HG03575 (cell line): ENCODE data around the gene UBAP2L.
"Not testable (repeated sequence)": the region's sequence is repeated elsewhere in the genome, so short reads cannot be mapped to it uniquely, and the experiment has no call there.

Source experiments
- ATAC-seq: cut with Tn5 transposase; IDR thresholded peaks from one replicate; pipeline ENCODE4 v1.9.1; 2021; ENCODE audit not compliant: unreplicated experiment, insufficient number of reproducible peaks, low FRiP score; ENCODE audit errors: extremely low read depth

Gene UBAP2L

DNA sequence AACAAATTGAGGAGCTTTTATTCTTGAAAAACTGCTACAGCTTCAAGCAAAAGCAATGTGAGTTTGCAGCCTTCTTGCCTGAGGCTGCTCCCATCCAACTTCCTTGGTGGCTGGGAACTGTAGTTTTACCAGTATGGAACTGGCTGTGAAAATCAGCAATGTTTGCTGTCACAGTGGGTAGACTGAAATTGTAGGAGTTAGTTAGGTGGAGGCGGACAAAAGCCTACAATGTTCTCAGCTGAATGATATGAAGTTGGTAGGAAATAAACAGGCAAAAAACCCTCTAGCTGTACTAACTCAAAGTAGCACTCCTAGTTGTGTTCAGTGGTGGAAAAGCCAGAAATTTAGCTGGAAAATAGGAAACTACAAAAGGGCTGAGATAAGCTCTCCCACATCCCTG, 70.2 kb downstream of the UBAP2L start:
- no peak for ATAC-seq

DNA sequence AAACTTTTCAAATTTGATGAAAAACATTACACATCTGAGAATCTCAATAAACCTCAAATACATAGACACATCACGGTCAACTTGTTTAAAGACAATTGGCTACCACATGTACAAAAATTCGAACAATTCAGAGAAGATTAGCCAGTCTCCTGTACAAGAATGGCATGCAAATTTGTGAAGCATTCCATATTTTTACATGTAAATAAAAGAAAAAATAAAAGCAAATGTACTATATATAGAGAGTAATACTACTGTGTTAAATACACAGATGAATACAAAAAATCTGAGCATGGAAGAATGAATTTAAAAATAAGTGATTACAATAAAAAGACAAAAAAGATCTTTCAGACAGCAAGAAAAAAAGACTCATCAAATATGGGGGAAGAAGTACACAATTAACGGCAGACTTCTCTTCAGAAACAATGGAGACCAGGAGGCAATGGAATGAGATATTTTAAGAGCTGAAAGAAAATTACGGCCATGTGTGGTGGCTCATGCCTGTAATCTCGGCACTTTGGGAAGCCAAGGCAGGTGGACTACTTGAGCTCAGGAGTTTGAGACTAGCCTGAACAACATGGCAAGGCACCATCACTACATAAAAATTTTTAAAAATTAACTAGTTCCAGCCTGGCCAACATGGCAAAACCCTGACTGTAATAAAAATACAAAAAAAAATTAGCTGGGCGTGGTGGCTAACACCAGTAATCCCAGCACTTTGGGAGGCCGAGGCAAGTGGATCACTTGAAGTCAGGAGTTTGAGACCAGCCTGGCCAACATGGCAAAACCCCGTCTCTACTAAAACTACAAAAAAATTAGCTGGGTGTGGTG, 74.9 kb downstream of the UBAP2L start:
- ATAC-seq = no peak

DNA sequence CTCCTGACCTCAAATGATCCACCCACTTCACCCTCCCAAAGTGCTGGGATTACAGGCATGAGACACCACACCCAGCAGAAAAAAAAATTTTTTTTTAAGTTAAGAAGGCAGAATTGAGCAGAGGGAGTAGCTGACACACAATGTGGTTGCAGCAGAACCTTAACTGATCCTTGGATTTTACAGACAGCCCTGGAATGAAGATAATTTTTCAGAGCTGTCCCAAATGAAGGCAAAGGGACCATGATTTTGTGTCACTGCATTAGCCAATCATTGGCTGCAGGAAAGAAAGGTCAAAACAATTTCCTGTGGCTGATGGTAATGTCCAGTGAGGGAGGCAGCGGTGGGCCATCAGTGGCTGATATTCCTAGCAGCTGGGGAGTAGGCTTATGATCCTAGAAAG, 80.8 kb downstream of the UBAP2L start:
- ATAC-seq = no peak

DNA sequence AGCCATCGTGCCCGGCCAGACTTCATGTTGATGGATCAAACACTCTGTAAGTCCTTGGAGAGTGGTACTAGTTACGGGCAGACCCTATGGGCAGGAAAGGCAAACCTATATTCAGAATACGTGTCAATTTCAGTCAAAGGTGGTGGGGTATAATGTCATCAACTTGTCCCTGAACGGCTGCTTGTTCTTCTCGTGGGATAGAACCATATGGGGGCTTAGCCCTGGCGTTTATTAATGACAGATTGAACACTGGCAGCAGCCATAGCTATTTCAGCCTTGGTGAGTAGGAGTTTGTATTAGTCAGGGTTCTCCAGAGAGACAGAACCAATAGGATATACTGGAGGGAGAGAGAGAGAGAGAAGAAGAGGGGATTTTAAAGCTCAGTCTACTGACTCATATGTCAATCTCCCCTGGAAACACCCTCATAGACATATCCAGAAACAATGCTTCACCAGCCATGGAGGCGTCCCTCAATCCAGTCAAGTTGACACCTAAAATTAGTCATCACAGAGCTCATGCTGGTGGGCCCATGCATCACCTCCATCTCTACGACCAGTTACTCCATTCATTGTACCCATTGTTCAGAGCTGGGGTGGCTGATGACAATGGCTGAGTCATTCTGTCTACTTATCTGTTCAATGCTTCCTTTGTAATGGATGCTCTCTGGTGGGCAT, 84.0 kb downstream of the UBAP2L start:
- ATAC-seq = no peak

DNA sequence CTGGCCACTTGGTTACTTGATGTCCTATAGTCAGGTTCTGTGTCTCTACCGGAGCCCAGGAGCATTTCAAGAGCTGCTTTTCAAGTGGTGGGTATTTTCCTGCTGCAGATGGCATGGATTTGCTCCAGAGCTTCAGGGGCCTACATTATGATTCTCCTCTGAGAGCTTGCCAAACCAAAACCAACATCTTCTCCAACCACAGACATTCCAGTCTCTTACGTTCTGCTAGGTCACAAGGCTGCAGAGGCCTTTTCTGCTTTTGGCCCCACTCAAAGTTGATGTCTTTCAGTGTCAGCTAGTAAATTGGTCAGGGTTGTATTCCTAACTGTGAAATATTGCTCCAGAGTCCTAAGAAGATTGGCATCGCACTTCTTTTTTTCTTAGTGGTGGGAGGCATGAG, 85.4 kb downstream of the UBAP2L start:
- no peak for ATAC-seq

DNA sequence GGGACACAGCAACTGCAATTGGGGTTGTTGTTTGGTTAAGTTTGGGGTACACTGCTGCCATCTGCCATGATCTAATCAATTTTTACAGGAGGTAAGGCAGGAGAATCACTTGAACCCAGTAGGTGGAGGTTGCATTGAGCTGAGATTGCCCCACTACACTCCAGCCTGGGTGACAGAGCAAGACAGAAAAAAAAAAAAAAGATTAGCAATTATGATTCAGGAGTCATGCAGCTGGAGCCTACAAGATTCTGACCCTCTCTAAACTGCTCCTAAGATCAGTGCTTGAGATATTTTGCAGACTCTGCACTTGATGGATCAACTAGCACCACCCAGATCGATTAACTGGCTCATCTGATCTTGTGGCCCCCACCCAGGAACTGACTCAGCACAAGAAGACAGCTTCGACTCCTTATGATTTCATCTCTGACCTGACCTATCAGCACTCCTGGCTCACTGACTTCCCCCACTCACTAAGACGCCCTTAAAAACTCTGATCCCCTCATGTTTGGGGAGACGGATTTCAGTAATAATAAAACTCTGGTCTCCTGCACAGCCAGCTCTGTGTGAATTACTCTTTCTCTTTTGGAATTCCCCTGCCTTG, 87.0 kb downstream of the UBAP2L start:
- ATAC-seq = not testable (repeated sequence)

DNA sequence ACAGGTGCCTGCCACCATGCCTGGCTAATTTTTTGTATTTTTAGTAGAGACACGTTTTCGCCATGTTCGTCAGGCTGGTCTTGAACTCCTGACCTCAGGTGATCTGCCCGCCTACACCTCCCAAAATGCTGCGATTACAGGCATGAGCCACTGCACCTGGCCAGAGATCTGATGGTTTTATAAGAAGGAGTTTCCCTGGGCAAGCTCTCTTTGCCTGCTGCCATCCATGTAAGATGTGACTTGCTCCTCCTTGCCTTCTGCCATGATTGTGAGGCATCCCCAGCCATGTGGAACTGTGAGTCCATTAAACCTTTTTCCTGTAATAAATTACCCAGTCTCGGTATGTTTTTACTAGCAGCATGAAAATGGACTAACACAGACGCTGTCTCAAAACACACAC, 88.4 kb downstream of the UBAP2L start:
- not testable (repeated sequence) for ATAC-seq

DNA sequence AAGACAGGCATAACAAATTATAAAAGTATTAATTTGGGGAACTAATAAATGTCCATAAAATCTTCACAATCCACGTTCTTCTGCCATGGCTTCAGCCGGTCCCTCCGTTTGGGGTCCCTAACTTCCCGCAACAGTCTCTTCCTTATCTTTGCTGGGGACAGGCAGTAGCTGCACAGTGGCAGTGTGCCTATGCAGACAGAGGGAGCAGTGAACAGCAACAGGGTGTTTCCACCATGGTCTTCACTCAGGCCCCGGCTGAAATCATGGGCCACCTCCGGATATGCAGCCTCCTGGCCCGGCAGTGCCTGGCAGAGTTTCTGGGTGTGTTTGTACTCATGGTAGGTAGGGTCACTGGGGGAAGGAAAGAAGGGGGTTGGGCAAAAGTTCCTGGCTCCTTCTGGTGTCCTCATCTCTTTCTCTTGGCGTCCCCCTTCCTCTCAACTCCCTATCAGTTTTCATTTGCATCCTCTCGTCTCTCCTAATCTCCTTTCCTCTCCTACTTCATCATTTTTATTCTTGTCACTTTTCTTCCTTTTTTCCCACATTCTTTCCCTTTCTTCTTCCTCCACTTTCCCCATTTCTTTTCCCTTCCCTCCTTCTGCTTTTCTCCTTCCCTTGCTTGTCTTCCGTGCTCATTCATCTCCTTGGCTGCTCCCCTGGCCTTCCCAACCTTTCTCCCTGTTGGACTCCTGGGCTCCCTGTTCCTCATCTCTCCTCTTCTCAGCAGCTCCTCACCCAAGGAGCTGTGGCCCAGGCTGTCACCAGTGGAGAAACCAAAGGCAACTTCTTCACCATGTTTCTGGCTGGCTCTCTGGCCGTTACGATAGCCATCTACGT, 91.7 kb downstream of the UBAP2L start:
- ATAC-seq = not testable (repeated sequence)

DNA sequence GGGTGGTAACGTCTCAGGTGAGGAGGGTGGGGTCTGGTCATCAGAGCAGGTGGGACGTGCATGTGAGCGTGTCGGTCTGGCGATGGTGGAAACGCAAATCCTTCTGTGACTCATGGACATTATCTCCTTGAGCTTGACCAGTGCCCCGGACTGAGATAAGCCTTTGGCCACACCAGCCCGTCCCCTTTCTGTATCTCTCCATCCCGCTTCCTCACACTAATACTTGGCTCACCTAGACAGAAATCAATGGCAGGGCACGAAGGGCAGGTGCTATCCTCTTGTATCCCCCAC, 92.3 kb downstream of the UBAP2L start:
- no peak for ATAC-seq

DNA sequence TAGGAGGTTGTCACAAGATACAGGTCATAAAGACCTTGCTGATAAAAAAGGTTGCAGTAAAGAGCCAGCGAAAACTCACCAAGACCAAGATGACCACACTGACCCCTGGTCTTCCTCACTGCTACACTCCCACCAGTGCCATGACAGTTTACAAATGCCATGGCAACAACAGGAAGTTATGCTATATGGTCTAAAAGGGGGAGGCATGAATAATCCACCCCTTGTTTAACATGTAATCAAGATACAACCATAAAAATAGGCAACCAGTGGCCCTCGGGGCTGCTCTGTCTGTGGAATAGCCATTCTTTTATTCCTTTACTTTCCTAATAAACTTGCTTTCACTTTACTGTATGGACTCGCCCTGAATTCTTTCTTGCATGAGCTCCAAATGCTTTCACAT, 93.5 kb downstream of the UBAP2L start:
- ATAC-seq = not testable (repeated sequence)

DNA sequence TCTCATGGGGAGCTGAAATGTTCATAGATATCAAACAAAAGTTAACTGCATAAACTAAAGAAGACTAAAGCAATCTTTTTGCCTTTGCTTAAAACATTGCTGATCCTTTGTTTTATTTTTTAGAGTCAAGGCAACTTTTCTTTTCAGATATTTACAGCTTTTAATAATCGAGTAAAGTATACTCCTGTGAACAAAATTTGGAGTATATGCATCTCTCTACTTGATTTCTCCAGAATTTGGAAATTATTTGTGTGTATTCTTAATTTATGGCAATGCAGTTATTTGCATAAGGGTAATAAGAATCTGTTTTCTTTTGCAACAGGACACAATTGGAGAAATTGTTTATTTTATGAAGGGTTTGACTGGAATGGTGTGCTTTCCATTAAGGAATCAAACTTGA, 95.9 kb downstream of the UBAP2L start:
- ATAC-seq = no peak

DNA sequence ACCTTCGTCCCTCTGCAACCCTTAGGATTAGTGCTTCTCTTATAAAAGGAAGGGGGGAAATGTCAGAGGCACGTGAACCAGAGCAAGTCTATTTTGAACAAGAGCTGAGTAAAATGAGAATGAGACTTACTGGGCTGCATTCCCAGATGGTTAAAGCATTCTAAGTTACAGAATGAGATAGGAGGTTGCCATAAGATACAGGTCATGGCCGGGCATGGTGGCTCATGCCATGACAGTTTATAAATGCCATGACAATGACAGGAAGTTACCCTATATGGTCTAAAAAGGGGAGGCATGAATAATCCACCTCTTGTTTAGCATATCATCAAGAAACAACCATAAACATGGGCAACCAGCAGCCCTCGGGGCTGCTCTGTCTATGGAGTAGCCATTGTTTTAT, 97.6 kb downstream of the UBAP2L start:
- ATAC-seq = no peak
